ENCODE results near the gene PLCL1.
"Not testable (repeated sequence)": the region's sequence is repeated elsewhere in the genome, so short reads cannot be mapped to it uniquely, and the experiment has no call there.

Gene PLCL1

DNA sequence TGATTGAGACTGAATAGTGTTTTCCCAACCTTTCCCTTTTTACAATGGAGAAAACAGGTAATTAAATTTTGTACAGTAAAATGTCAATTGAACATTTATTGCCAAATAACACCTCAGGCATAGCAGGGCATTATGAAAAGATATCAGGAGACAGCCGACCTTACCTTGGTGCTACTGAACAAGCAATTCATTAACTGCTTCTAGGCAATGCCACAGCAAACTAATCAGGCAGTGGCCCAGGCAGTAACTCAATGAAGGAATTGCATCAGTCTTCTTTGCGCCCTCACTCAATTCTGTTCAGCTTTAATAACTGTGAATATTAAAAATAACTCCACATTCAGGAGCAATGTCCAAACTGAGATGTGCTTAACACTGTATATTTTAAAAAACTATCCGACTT lies 6.1 kb downstream of the PLCL1 start:
- DNase-seq: no peak

DNA sequence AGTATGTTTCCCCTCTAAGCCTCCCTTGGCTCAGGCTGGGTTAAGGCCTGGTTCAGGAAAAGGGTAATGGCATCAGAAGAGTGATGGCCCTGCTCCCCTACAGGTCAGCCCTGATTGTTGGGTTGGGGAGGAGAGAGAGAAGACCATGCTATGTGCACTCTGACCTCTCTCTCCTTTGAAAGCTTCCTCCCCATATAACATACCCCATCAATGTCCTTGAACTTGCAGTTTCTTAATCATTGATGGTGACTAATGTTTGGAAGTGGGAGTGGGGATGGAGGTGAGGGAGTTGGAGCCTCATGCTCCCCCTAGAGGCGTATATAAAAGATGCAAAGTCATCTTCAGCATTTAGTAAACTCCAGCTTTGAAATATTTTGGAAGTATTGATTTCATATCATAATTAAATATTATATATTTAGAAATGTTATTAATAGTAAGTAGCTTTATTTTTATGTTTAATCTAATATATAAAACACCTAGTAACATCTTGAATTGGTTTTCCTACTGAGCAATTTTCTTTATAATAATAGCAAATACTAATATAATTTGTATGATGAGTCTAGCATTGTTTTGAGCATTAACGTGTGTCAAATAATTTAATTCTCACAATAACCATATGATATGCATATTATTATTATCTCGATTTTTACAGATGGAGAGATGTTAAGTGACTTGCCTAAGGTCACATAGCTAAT lies 8.8 kb downstream of the PLCL1 start:
- DNase-seq: no peak

DNA sequence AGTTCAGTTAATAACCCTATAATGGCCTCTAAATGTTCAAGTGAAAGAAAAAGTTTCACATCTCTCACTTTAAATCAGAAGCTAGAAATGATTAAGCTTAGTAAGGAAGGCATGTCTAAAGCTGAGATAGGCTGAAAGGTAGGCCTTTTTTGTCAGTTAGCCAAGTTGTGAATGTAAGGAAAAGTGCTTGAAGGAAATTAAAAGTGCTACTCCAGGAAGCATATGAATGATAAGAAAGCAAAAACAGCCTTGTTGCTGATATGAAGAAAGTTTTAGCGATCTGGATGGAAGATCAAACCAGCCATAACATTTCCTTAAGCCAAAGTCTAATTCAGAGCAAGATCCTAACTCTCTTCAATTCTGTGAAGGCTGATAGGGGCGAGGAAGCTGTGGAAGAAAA lies 10.1 kb downstream of the PLCL1 start:
- no peak for DNase-seq

DNA sequence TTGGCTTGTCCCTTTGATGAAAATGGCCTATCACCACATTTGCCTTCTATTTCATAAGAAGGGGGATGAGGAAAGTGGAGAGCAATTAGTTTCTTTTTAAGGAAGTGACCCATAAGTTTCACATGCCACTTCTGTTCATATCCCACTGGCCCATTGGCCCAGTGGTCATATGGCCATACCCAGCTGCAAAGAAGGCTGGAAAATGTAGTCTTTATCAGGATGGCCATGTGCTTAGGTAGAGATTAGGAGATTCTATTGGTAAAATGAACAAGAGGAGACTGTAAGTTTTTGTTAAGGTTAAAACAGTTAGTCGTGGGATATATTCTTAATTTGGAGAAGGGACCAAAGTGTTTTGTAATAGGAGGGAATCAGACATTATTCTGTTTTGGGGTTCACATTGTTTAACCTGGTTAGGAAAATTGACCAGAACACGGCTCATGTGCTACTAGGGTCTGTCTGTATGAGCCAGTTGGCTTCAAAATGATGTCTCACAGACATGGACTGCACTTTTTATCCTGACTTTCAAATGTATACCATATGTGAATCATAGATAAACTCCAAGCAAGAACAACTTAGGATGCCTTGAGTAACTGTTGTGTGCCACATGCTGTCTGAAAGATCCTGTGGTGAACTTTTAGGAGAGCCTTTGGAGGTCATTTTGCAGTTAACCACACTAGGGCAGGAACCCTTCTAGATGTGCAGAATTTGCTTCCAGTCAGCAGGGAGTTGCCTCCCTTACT lies 17.3 kb downstream of the PLCL1 start:
- DNase-seq: no peak

DNA sequence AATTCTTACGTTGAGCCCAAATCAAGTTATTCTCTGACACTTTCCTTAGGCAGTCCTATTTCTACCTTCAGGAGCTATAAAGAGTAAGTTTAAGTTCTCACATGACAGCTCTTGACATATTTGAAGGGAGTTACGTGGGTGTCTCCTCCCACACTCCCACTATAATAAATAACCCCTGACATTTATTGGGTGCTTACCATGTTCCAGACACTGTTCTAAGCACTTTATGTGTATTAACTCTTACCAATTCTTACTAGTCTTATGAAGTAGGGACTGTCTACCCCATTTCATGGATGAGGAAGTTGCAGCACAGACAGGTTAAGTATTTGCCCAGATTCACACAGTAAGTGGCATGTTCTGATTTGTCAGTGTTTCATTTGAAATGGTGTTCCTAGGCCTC lies 17.9 kb downstream of the PLCL1 start:
- no peak for DNase-seq

DNA sequence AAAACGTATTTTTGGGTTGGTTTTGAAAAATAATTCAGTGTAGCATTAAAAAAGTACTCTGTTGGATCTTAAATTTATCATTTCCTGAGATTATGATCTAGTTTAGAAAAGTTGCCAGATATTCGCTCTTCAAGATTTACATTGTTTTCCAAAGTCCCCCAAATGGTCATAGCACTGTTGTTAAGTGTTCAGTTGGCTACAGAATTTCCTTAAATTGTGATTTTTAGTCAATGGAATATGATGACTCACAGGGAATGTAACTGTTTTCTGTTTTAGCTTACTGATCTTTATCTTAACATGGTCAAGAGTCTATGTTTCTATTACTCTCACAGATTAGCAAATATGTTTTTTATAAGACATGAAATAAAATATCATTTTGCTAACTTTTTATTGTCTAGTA lies 23.2 kb downstream of the PLCL1 start:
- DNase-seq: no peak

DNA sequence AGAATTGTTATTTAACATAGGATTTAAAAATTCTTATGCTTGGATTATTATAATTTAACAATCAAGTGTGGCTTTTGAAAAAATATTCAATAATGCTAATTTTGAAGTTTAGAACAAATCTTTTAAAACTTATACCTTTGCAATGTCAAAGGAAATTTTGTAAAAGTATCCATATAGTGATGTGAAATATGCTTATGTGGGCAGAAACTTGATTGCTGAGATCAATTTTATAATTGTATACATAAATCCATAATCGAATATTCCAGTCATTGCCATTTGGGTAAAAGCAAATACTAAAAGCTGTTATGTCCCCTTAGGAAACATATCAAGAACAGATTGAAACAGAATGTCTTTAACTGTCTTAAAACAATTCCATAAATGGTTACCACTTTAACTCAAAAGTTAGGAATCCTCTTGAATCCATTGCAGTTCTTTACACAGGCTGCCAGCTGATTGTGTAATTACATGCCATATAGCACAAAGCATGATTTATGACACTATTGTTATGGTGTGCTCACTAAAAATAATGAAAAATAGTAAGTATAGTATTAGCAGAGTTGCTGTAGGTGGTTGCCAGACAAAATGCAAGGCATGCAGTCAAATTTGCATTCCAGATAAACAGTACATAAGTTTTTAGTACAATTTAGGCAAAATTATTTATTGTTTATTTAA lies 24.2 kb downstream of the PLCL1 start:
- no peak for DNase-seq

DNA sequence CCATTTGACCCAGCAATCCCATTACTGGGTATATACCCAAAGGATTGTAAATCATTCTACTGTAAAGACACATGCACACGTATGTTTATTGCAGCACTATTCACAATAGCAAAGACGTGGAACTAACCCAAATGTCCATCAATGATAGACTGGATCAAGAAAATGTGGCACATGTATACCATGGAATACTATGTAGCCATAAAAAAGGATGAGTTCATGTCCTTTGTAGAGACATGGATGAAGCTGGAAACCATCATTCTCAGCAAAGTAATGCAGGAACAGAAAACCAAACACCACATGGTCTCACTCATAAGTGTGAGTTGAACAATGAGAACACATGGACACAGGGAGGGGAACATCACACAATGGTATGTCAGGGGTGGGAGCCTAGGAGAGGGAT lies 30.4 kb downstream of the PLCL1 start:
- DNase-seq: not testable (repeated sequence)

DNA sequence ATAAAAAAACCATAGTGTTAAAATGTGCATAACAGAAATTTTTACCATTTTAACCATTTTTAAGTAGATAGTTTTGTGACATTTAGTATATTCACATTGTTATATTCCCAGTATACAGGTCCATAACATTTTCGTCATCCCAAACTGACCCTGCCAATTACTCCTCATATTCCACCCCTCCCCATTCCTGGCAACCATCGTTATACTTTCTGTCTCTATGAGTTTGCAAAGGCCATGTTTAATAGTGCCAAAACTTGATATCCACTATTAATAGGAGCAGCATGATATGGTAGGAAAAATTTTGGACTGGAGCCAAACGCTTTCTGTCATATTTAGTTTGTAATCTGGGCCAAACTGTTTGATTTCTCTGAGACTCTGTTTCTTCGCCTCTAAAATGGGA lies 30.9 kb downstream of the PLCL1 start:
- DNase-seq: no peak

DNA sequence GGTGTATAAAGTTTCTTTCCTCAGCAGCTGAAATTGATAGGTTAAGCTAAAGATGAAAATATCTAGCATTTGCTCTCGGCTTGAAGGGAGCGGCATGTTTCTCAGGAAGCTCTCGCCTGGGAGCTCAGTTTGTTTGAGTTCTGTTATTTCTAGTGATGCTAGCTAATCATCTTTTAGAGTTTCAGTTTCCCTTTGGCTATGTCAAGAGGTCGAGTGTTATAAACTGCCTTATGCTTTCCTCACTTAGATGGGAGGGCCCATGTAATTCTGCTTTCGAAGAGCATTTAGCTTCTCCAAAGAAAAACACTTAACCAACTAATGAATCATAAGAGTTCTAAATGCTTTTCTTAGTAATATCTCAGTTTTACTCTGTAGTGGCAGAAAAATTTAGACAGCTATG lies 33.6 kb downstream of the PLCL1 start:
- DNase-seq: no peak

DNA sequence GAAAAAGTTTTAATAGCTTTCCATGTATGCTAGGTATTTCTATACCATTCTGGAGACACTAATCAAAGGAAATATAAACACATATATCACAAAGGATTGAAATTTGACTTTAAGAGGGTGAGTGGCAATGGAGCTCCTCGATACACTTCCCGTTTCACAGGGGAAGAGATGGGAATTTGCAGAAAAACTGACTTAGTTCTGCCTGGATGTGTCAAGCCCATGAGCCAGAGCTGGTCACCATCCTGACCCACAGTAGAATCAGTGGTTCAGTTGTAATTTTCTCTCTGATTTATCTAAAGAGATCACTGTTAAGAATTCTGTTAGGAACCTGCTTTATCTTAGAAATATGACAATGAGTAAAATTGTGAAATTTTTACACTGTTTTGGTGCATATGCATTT lies 34.2 kb downstream of the PLCL1 start:
- DNase-seq: no peak

DNA sequence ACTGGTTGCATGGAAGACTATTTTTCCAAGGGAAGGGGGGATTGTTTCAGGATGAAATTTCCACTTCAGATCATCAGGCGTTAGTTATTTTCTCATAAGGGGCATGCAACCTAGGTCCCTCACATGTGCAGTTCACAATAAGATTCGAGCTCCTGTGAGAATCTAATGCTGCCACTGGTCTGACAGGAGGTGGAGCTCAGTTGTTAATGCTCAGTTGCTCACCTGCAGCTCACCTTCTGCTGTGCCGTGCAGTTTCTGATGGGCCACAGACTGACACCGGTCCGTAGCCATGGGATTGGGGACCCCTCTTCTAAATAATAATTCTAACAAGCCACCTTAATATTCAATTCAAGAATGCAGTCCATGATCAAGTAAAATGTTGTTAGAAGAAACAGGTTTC lies 34.9 kb downstream of the PLCL1 start:
- no peak for DNase-seq

DNA sequence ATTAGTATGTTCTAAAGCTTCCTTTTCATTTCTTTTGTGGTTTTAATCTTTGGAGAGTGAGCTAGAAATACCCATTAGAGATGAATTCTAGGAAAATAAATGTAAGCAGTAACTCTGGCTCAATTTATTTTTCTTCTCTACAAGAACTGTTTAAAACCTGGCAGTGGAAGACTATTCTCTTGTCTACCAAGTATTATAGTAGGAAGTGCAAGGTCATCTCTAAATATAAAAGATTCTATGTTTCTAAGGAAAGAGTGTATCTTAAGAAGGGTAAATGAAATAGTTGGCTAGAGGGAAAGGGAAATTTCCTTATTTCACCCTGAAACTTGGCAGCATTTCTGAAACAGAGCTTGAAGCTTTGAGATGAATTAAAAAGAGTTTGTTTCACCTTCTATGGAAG lies 35.5 kb downstream of the PLCL1 start:
- no peak for DNase-seq

DNA sequence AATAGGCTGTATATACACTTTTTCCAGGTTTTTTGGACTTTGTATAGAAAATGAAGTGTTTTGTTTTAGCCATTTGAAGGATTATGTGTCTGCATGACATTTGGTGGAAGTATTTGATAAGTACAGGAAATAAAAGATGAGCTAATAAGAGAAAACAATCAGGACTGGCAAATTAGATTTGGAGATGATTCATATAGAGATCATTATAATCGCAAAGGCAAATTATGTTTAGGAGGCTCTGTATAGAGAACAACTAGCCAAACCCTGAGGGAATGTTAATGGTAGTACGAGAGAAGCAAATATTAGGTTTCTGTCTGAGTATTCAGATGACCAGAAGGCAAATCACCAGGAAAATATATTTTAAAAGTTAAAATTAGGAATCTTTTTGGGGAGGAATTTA lies 41.7 kb downstream of the PLCL1 start:
- no peak for DNase-seq

DNA sequence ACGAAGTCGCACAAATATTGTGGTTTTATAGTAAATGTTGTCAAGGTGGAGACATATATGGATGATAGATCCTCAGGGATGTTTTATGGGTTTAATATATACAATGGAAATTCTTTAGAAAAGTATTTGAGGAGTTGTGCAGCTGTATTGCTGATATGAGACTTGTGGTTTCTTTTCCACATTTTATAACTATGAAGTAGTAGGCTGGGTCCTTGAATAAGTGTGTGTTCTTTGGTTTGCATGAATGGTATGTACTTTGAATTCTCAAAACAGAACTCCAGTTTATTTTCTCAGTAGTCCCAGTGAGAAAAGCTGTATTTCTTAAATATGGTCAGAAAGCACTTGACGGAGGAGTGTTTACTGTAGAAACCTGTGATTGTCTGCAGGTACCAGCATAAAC lies 42.4 kb downstream of the PLCL1 start:
- no peak for DNase-seq

DNA sequence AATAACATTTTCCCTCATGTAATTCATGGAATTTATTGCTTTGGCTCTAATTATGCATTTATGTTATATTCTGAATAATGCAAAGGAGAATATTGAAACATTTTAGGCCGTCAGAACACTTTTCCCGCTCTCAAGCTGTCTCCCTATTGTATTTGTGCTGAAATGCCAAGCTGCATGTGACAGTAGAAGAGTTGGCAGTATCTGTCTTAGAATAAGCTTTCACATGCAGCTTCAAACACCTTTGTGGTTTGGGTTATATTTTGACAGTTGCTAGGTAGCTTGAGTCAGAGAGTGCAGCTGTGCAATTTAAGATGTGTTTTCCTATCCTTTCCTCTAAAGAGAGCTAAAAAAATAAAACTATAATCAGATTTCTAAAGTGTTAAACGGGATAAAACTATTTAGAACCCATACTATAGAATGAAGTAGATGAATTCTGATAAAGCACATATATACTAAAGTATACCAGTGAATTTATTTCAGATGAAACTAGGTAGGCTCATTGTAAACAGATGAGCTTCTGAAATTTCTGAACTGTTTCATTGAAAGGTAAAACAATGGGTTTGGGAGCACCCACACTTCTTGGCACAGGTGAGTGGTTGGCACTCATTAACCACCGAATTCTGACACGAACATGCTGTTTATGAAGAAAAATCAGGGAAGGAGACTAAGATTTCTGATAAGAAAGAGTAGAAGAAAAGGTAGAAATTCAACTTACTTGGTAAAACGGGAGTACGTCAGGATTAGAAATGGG lies 43.4 kb downstream of the PLCL1 start:
- no peak for DNase-seq

DNA sequence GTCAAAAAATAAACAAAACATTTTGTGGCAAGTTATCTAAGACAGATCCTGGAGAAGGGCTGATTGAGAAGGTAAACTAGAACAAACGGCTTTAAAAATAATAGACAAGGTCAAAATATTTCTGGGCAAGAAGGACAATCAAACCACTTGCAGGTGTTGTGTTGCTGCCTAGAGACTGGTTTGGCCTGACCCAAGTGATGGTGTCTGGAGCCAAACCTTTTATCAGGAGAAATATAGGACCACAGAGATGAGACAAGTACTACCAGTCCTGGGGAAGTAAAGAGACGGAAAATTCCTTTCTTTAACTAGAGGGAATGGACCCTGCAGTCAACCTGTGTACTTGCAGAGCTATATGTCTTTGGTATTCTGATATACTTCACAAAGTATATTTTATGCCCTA lies 44.2 kb downstream of the PLCL1 start:
- DNase-seq: no peak

DNA sequence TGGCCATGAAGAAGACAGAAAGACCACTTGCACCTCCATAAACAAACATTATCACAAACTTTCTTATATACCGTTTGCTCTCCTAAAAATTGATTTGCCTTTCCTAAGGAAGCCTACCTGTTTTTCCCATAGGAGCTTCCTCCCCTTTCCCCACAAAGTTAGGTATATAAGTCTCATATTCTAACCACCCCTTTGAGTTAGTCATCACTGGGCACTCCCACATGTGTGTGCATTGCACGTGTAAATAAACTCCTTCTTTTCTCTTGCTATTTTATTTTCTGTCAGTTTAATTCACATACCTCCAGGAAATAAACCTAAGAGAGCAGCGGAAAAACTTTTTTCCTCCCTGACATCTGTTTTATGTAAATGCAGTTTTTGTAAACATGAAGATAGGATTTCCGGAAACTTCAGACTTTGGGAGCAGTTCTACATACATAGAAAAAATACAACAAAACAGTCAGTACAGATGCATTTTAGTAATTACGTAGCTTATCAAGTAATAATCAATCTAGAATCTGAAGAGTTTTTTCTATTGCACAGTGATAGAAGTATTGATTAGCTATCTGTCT lies 46.6 kb downstream of the PLCL1 start:
- no peak for DNase-seq

DNA sequence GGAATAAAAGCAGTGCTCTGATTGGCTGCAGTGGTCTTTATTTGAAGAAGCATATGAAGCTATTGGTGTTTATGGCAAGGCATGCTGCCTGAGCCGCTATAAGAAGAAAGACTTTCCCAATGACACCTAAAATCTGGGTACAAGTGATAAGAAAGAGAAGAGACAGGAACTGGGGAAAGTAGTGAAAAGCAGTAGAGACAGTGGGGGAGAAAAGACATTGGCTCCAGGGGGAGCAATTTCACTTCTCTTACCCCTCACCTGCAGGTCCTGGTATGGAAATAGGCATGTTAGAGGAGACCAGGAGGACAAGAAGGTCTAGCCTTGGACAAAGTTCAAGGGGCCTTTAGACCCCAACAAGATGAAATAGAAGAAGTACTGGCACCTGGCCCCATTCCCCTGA lies 47.1 kb downstream of the PLCL1 start:
- no peak for DNase-seq

DNA sequence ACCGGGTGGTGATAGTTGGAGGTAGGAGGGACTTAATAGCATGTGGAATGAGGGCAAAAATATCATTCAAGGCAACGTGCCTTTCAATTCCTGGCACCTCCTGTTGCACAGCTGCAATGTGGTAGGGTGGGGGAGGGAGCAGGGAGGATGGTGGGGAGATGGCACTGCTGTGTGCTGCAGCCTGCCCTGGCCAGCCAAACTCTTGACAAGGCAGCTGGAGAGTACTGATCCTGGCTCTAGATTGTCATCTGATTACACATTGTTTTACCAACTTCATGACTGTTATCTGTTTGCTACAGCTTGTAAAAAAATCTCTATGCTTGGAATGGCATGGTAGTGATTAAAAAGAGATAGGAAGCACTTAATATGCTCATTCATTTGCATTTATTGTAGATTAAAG lies 47.7 kb downstream of the PLCL1 start:
- no peak for DNase-seq

DNA sequence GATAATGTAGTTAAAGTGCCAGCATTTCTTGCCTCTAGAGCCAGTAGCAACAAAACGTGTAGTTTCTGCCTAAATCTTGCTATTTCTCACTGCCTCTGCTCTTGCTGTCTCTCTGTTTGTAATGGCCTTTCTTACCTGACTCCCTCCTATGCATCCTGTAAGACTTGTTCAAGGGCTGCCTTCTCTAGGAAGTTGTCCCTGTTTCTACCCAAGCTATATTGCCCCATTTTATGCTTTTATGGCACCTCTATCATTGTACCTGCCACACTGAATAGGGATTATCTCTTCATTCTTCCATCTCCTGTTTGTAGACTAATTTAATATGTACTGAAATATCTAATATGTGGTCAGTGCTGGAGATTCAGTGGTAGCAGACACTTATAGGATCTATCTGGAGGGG lies 49.2 kb downstream of the PLCL1 start:
- no peak for DNase-seq

DNA sequence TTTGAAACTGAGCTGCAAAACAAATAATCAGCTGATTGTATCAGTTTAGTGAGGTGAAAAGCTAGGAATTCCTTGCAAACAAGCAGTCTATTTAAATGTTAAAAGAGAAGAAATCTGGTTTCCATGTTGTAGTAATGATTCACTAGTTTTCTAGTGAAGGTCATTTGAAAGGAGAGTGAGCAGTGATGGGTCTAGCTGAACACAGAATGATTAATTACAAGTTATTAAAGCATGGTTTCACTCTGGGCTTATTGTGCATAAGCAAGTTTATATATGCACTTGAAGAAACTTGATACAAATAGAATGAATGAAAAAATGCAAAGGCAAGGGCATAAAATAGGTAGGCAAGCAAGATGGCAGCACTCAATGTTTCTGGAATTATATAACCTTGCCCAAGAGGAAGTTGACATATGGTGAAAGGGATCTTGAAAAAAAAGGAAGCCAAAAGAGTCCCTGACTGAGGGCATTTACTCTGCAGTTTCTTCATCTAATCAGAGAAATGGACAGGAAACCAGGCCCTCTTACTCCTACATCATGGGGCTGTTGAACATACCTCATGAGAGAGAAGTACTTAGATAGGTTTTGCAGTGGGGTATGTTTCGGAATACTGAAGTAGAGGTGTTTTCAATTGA lies 53.2 kb downstream of the PLCL1 start:
- DNase-seq: no peak

DNA sequence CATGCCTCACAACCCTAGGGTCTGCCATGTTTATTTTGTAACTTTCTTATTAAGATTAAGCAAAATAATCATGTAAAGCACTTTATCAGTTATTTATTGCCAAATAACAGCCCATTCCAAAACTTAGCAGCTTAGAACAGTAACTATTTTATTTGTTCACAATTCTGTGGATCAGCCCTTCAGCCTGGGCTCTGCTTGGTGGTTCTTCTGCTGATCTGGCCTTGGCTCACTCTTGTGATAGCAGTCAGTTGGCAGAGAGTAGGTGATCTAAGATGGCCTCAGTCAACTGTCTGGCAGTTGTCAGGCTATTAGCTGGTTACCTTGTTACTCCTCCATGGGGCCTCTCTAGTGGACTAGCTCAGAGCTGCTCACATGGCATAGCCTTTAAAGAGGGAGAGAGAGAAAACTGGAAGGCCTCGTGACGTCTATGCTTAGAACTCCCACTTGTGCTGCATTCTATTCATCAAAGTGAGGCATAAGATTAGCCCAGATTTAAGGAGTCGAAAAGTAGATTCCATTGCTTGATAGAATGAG lies 54.3 kb downstream of the PLCL1 start:
- DNase-seq: no peak
